ENCODE measurements around the gene ZSWIM7. TPM values are rescaled to one million over a fixed set of nuclear protein-coding genes. Genes with fewer than 3 reads are reported as not detected.
A peak's percentile ranks its signal among the peaks of the same experiment; 100 is the strongest.

Gene ZSWIM7
- polyA plus RNA-seq, 3 donors: 43.1 to 70.1 (median 67.1) TPM

- Histone ChIP-seq H3K79me2 (ENCODE audit: insufficient read depth, low read length) (no peaks in the 10 kb centered on the region), H3K27me3 (ENCODE audit: control insufficient read depth in 2 of 2, insufficient read depth in 2 of 2, low read length in 2 of 2) (no peaks in the 10 kb centered on the region), H3K4me2 (replicated peaks; ENCODE audit: extremely low read depth, low read length, poor library complexity, severe bottlenecking) (no peak overlapping the region), H4K20me1 (ENCODE audit: insufficient read depth, low read length) (peaks cover 13% of the 10 kb centered on the region), H3K36me3 (replicated peaks in 1 of 2; ENCODE audit: control insufficient read depth in 1 of 2, insufficient read depth in 2 of 2, low read length in 2 of 2) (peaks cover 96 to 100% of the 10 kb centered on the region in 2 donors), H3K4me3 (replicated peaks in 1 of 3; ENCODE audit: low read depth in 2 of 3, low read length in 3 of 3) (no peak overlapping the region), H2AFZ (ENCODE audit: insufficient read depth, low read depth, low read length, poor library complexity, severe bottlenecking) (no peak overlapping the region), H3K9ac (ENCODE audit: insufficient read depth, low read length, poor library complexity, severe bottlenecking) (no peak overlapping the region), H3K9me3 (replicated peaks in 1 of 2; ENCODE audit: control insufficient read depth in 1 of 2, insufficient read depth in 1 of 2, low read length in 2 of 2) (no peaks in the 10 kb centered on the region), H3K27ac (ENCODE audit: low read depth in 1 of 2, low read length in 2 of 2) (peak overlapping the region in 1 of 2 donors; percentile 45), H3K4me1 (ENCODE audit: control insufficient read depth in 1 of 2, insufficient read depth in 2 of 2, low read length in 2 of 2) (no peaks in the 10 kb centered on the region)
- H3K4me1 Mint-ChIP-seq: peaks cover 5% of the 10 kb centered on the region
- peak; percentile 20 to 74 (median 35) for DNase-seq
- H3K27ac Mint-ChIP-seq: peak overlapping the region; percentile 17 to 69 (median 50)
- H3K9me3 Mint-ChIP-seq: no peaks in the 10 kb centered on the region
- H3K4me3 Mint-ChIP-seq: no peak overlapping the region
- WGBS (ENCODE audit: insufficient coverage): 80% methylated on average over 1 of the region's 5 CpGs
- no peaks in the 10 kb centered on the region for H3K27me3 Mint-ChIP-seq (ENCODE audit: low read depth in 3 of 3)
- TF ChIP-seq, protein P1, sequence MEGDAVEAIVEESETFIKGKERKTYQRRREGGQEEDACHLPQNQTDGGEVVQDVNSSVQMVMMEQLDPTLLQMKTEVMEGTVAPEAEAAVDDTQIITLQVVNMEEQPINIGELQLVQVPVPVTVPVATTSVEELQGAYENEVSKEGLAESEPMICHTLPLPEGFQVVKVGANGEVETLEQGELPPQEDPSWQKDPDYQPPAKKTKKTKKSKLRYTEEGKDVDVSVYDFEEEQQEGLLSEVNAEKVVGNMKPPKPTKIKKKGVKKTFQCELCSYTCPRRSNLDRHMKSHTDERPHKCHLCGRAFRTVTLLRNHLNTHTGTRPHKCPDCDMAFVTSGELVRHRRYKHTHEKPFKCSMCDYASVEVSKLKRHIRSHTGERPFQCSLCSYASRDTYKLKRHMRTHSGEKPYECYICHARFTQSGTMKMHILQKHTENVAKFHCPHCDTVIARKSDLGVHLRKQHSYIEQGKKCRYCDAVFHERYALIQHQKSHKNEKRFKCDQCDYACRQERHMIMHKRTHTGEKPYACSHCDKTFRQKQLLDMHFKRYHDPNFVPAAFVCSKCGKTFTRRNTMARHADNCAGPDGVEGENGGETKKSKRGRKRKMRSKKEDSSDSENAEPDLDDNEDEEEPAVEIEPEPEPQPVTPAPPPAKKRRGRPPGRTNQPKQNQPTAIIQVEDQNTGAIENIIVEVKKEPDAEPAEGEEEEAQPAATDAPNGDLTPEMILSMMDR (IDR thresholded peaks at IDR 0.05): no peak
- intact Hi-C loops (cut with micrococcal nuclease): no loop called here
- H3K36me3 Mint-ChIP-seq: peaks cover 90 to 94% of the 10 kb centered on the region in 2 donors
These were observed 28.4 kb upstream of the ZSWIM7 start for GRCh38 chr17:16027708-16028584.

DNA sequence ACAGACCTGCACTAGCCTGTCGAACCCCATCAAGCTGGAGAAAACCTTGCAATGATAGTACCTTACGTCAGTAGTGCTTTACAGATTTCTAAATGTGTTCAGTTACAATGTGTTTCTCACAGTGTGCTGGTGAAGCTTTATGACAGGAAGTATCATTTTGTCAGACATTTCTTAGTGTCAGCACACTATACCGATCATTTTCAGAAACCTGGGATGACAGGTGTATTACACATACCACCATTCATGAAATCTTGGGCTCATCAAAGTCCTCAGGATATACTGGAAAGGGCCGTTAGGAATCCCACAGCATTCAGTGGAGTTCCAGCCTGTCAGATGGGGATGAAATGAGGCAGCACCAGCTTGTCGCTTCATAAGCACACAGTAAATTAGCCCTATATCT is 27.4 kb upstream of the ZSWIM7 start:
- intact Hi-C loops (cut with micrococcal nuclease): no loop called here
- H3K4me3 Mint-ChIP-seq: no peak overlapping the region

More for the DNA sequence above, 27.4 kb upstream of the ZSWIM7 start:
- Mint-ChIP-seq H3K27ac (peak overlapping the region in 2 of 7 donors; percentile 27 to 69), H3K27me3 (ENCODE audit: low read depth in 3 of 3) (no peaks in the 10 kb centered on the region), H3K4me1 (peaks cover 5% of the 10 kb centered on the region), H3K36me3 (peaks cover 86 to 93% of the 10 kb centered on the region in 2 donors), H3K9me3 (no peaks in the 10 kb centered on the region)
- no peak overlapping the region for H3K4me2 ChIP-seq (replicated peaks; ENCODE audit: extremely low read depth, low read length, poor library complexity, severe bottlenecking)
- H4K20me1 ChIP-seq (ENCODE audit: insufficient read depth, low read length): peaks cover 13% of the 10 kb centered on the region
- no peak overlapping the region for H3K9ac ChIP-seq (ENCODE audit: insufficient read depth, low read length, poor library complexity, severe bottlenecking)
- no peak for DNase-seq
- H2AFZ ChIP-seq (ENCODE audit: insufficient read depth, low read depth, low read length, poor library complexity, severe bottlenecking): no peak overlapping the region
- WGBS (ENCODE audit: insufficient coverage): no CpG with 5 or more reads among the region's 5 CpGs
- TF ChIP-seq, protein P1 (IDR thresholded peaks at IDR 0.05): no peak
- H3K4me1 ChIP-seq (ENCODE audit: control insufficient read depth in 1 of 2, insufficient read depth in 2 of 2, low read length in 2 of 2): no peaks in the 10 kb centered on the region
- peaks cover 90 to 98% of the 10 kb centered on the region in 2 donors for H3K36me3 ChIP-seq (replicated peaks in 1 of 2; ENCODE audit: control insufficient read depth in 1 of 2, insufficient read depth in 2 of 2, low read length in 2 of 2)
- peaks cover 2% of the 10 kb centered on the region for H3K79me2 ChIP-seq (ENCODE audit: insufficient read depth, low read length)
- H3K27me3 ChIP-seq (ENCODE audit: control insufficient read depth in 2 of 2, insufficient read depth in 2 of 2, low read length in 2 of 2): no peaks in the 10 kb centered on the region
- H3K4me3 ChIP-seq (replicated peaks in 1 of 3; ENCODE audit: low read depth in 2 of 3, low read length in 3 of 3): no peak overlapping the region
- no peak overlapping the region for H3K27ac ChIP-seq (ENCODE audit: low read depth in 1 of 2, low read length in 2 of 2)
- no peaks in the 10 kb centered on the region for H3K9me3 ChIP-seq (replicated peaks in 1 of 2; ENCODE audit: control insufficient read depth in 1 of 2, insufficient read depth in 1 of 2, low read length in 2 of 2)
